Glutamatergic neuron (in vitro differentiated cells): ENCODE results near the gene CPS1. TPM values are rescaled to one million over a fixed set of nuclear protein-coding genes. Genes with fewer than 3 reads are reported as not detected.

Experiments used
- DNase-seq: peaks from one replicate; pipeline ENCODE4 v3.0.0; 2022
- H3K27ac Mint-ChIP-seq: one replicate; pipeline ENCODE4 v1.8.0; 2020; ENCODE audit warnings: mild to moderate bottlenecking, mixed read lengths, inconsistent platforms; ENCODE audit not compliant: unreplicated experiment
- H3K27me3 Mint-ChIP-seq: one replicate; pipeline ENCODE4 v1.8.0; 2020; ENCODE audit warnings: mild to moderate bottlenecking, moderate library complexity, mixed read lengths, inconsistent platforms; ENCODE audit not compliant: unreplicated experiment
- H3K36me3 Mint-ChIP-seq: one replicate; pipeline ENCODE4 v1.8.0; 2020; ENCODE audit warnings: mild to moderate bottlenecking, mixed read lengths, inconsistent platforms; ENCODE audit not compliant: unreplicated experiment
- H3K4me1 Mint-ChIP-seq: one replicate; pipeline ENCODE4 v1.8.0; 2020; ENCODE audit warnings: mild to moderate bottlenecking, low read depth, mixed read lengths, inconsistent platforms; ENCODE audit not compliant: unreplicated experiment
- H3K4me3 Mint-ChIP-seq: one replicate; pipeline ENCODE4 v1.8.0; 2020; ENCODE audit warnings: mild to moderate bottlenecking, mixed read lengths, inconsistent platforms; ENCODE audit not compliant: unreplicated experiment
- H3K9me3 Mint-ChIP-seq: one replicate; pipeline ENCODE4 v1.8.0; 2020; ENCODE audit warnings: mild to moderate bottlenecking, moderate library complexity, mixed read lengths, inconsistent platforms; ENCODE audit not compliant: unreplicated experiment
- CTCF ChIP-seq: fragments of 200-600 bp; sonication (generic); IDR thresholded peaks from one replicate; pipeline ENCODE4 v1.5.0; 2021; ENCODE audit not compliant: partially characterized antibody, unreplicated experiment
- total RNA-seq: library from RNA; stranded (reverse); fragmentation: NEBNext Ultra II Directional; extraction: Animal tissue kit (Norgen Biotek cat#: 25700); gene quantifications from one replicate; pipeline ENCODE4 v1.2.1, GENCODE V29; 2021; ENCODE audit not compliant: unreplicated experiment

CPS1 gene
- total RNA-seq, 1 donor from 2014 or later = 31.1 TPM

DNA sequence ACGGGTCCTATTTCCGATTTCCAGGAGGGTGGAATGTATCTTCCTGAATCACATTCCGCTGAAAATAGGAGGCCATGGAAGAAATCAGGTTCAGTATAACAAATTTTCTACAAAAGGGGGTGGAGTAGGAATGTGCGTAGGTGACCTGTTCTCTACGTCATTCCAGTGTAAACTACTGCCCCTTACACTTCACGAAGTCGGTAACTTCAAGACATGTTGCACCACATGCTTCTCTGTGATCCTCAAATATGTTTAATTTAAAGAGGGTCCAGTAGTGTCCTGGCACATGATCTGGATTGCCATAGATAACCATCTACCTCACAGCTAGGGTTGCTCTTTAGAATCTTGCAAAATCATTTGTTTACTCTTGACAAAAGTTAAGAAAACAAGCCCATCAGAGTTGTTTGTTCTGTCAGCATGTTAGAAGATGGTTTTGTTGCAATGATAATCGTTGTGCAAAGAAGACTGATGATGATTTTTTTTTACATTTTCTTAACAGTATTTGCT lies 7.5 kb upstream of the CPS1 start:
- Mint-ChIP-seq H3K27me3 (no peaks in the 10 kb centered on the region), H3K9me3 (no peaks in the 10 kb centered on the region), H3K4me1 (peaks cover 2% of the 10 kb centered on the region), H3K4me3 (no peak overlapping the region), H3K27ac (no peak overlapping the region), H3K36me3 (no peaks in the 10 kb centered on the region)
- TF ChIP-seq CTCF = no peak
- DNase-seq = no peak

- no peak for TF ChIP-seq CTCF
- Mint-ChIP-seq H3K36me3 (no peaks in the 10 kb centered on the region), H3K4me3 (no peak overlapping the region), H3K9me3 (no peaks in the 10 kb centered on the region), H3K4me1 (peaks cover 2% of the 10 kb centered on the region), H3K27me3 (no peaks in the 10 kb centered on the region), H3K27ac (no peak overlapping the region)
- DNase-seq = no peak
Observed at GRCh38 chr2:210551001-210551400, 5.4 kb upstream of the CPS1 start.

DNA sequence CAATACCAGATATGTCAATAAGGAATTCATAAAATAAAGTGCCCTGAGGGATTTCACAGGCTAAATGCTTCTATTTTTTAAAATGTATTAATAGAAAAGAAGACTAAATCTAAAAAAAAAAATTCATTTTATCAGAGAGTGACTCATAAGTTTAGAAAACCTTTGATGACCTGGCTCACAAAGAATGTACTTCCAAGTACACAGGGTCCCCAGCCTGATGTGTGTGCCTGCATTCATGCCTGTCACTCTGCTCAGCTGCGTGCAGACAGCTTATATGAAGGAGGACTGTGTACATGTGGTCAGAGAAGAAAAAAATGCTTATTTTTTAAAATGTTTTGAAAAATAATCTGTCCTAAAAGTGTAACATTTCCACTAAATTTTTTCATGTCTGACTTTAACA lies 3.0 kb upstream of the CPS1 start:
- no peaks in the 10 kb centered on the region for H3K36me3 Mint-ChIP-seq
- no peaks in the 10 kb centered on the region for H3K27me3 Mint-ChIP-seq
- H3K27ac Mint-ChIP-seq = no peak overlapping the region
- H3K4me3 Mint-ChIP-seq = no peak overlapping the region
- H3K9me3 Mint-ChIP-seq = no peaks in the 10 kb centered on the region
- no peak for TF ChIP-seq CTCF
- DNase-seq = no peak
- no peaks in the 10 kb centered on the region for H3K4me1 Mint-ChIP-seq

DNA sequence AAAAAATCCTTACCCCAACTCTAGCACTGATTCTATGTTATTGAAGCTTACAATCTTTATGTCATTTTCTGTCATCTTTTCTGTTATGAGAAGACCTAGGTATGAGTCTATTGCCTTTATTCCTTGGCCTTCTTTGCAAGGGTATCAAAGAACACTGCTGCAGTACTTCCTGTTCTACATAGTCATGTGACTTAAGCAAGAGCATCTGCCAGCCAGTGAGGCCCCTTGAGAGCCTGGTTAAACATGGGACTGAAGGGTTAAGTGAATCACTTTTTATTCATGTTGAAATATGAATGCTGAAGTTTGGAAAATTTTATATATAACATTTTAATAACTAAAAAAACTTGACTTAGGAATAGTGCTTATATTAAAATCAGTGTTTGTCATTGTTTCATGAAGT lies 844 bp upstream of the CPS1 start:
- no peak overlapping the region for H3K4me3 Mint-ChIP-seq
- no peak for DNase-seq
- no peak for TF ChIP-seq CTCF
- H3K9me3 Mint-ChIP-seq = no peaks in the 10 kb centered on the region
- H3K27me3 Mint-ChIP-seq = no peaks in the 10 kb centered on the region
- H3K36me3 Mint-ChIP-seq = no peaks in the 10 kb centered on the region
- H3K4me1 Mint-ChIP-seq = no peaks in the 10 kb centered on the region
- no peak overlapping the region for H3K27ac Mint-ChIP-seq

DNA sequence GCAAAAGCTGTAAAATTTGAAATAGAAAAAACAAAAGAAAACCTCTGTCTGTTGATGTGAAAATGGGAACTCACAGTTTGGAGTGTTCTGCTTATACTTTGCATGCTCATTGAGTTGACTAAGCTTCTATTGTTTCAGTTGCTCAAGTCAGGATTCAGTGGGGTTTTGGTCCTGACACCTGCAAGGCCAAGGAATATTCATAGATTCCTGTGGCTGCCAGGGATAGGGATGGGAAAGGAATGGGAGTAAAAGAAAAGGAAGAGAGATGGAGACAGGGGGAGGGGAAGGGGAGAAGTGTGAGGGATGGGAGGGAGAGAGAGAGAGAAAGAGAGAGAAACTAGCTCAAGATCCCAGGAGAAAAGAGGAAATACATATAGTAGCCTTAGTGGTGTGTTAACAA lies 1.3 kb downstream of the CPS1 start:
- H3K27ac Mint-ChIP-seq = no peak overlapping the region
- no peak overlapping the region for H3K4me3 Mint-ChIP-seq
- no peak for DNase-seq
- H3K36me3 Mint-ChIP-seq = no peaks in the 10 kb centered on the region
- H3K27me3 Mint-ChIP-seq = no peaks in the 10 kb centered on the region
- no peaks in the 10 kb centered on the region for H3K4me1 Mint-ChIP-seq
- H3K9me3 Mint-ChIP-seq = no peaks in the 10 kb centered on the region
- TF ChIP-seq CTCF = no peak
